AG09319 (cell line): ENCODE data around the gene NEUROD4.

Experiments used
- DNase-seq: peaks from one replicate; pipeline ENCODE4 v3.0.0-alpha.2; 2010; ENCODE audit warnings: low read depth; ENCODE audit errors: extremely low read depth
- TF ChIP-seq, protein P1 (sequence below): IDR thresholded peaks from 2 replicates; pipeline ENCODE4 v1.5.1; 2011; ENCODE audit warnings: low read depth, mild to moderate bottlenecking, inconsistent platforms, low read length, moderate library complexity

NEUROD4 gene

DNA sequence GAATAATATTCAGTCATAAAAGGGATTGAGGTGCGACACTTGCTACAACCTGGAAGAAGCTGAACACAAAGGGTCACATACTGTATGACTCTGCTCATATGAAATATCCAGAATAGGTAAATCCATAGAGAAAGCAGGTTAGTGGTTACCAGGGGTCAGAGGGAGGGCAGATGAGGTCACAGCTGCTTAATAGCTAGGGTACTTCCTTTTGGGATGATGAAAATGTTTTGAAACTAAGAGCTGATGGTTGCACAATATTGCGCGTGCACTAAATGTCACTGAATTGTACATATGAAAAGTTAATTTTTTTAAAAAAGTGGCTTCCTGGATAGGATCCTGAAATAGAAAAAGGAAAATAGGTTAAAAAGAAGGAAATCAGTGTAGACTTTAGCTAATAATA lies 23.8 kb downstream of the NEUROD4 start:
- DNase-seq = no peak
- TF ChIP-seq, protein P1, sequence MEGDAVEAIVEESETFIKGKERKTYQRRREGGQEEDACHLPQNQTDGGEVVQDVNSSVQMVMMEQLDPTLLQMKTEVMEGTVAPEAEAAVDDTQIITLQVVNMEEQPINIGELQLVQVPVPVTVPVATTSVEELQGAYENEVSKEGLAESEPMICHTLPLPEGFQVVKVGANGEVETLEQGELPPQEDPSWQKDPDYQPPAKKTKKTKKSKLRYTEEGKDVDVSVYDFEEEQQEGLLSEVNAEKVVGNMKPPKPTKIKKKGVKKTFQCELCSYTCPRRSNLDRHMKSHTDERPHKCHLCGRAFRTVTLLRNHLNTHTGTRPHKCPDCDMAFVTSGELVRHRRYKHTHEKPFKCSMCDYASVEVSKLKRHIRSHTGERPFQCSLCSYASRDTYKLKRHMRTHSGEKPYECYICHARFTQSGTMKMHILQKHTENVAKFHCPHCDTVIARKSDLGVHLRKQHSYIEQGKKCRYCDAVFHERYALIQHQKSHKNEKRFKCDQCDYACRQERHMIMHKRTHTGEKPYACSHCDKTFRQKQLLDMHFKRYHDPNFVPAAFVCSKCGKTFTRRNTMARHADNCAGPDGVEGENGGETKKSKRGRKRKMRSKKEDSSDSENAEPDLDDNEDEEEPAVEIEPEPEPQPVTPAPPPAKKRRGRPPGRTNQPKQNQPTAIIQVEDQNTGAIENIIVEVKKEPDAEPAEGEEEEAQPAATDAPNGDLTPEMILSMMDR = no peak

DNA sequence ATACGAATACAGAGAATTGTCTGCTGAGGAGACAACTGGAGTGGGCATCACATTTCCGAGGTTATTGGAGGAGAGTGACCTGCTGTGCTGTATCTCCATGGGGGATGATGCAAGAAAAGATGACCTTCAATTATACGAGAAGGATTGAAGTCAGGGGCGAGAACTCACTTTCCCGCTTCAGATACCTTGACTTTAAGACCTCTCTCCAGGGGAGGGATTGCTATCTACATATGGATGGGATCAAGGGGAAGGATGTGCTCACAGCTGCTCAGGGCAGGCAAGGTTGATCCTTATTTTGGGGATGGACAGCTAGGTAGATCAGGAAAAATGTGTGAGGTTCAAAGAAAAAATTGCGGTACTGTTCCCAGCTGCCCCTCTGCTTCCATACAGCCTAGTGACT lies 24.4 kb downstream of the NEUROD4 start:
- no peak for DNase-seq
- TF ChIP-seq, protein P1 = no peak

DNA sequence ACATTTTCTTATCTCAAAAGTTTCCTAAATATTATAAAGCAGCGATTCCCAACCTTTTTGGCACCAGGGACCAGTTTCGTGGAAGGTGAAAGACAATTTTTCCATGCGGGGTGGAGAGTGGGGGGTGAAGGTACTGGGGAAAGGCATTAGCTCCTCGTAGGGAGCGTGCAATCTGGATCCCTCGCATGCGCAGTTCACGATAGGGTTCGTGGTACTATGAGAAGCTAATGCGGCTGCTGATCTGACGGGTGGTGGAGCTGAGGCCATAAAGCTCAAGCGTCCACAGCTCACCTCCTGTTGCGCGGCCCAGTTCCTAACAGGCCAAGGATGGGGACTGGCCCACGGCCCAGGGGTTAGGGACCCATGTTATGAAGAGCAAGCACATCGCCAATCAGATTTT lies 29.9 kb downstream of the NEUROD4 start:
- TF ChIP-seq, protein P1 = no peak
- no peak for DNase-seq

DNA sequence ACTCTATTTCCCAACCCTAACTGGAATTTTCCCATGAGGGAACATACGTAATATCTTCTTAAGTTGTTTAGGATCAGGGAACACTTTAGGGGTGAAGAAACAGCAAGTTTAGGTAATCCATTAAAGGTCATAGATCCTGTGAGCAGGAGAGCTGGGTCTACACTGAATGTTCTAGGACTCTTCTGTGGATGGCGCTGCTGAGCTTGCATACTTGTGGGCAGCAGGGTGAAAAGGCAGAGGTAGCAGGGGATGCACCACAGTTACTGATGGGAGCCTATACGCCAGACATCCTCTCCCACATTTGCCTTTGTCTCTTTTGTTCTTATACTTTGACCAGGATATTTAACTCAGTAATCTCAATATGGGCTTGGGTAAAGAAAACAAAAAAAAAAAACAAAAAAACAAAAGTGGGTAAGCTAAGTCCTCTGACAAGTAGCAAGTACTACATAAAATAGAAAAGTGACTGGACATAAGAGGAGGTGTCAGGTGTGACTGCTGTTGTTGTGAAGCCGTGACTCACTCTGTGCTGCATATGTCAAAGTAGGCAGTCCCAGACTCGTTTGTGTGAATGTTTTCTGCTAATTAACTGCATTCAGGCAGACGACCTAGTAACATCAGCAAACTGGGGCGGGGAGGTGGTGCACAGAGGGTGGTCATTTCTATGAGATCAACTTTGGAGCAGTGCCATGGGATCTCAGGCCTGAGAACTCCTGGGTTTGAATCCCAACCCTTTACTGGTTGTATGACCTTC lies 31.6 kb downstream of the NEUROD4 start:
- no peak for DNase-seq

DNA sequence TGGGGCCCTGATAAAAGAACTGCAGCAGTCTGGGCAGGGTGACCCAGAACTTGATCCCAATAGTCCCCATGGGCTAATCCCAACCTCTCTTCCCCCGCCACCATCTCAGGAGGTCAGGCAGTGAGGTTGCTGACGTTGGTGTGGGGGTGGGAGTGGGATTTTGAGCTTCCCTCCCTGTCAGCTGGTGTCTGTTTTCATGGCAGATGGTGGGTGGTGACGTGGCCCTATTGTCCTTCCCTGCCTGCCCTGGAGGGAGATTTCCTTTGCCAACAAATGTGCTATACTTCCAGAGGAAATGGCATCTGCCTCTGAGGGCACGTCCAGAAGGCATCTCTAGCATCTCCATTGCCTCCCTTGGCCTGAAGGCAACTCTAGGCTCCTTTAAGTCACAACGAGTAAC lies 37.7 kb downstream of the NEUROD4 start:
- DNase-seq = no peak
- TF ChIP-seq, protein P1 = no peak

More for the DNA sequence above, 31.6 kb downstream of the NEUROD4 start:
- TF ChIP-seq, protein P1 = no peak

DNA sequence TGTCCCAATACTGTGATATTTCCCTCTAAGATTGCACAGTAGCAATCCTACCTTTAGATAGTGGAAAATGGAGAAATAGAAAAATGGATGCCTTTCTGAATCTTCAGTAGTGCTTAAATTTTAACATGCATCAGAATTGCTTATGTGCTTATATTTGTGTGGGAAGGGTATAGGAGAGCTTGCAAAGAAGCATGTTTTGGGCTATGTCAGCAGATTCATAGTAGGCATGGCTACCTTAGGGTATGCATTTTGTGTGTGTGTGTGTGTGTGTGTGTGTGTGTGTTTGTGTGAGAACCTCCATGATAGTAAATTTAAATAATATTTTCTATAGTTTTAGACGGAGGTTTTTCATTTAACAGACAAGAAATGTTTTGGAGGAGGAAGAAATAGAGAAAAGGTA lies 38.3 kb downstream of the NEUROD4 start:
- DNase-seq = no peak
- TF ChIP-seq, protein P1 = no peak

DNA sequence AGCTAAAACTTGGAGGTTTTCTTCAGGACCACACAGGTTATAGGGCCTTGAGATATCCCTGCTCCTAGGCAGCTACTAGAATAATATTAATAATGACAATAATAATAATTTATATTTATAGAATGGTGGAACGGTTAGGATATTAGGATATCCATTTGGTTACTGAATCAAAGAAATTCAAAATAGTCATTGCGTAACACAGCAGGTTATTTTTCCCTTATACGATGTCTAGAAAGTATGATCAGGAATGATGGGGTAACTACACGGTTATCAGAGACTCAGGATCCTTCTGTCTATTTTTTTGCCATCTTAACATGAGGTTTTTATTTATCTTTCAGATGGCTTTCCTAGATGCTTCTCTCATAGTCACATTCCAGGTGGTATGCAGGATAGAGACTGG lies 39.0 kb downstream of the NEUROD4 start:
- TF ChIP-seq, protein P1 = no peak

More for the DNA sequence above, 39.0 kb downstream of the NEUROD4 start:
- no peak for DNase-seq
